ENCODE data around the gene PROC.

DNA sequence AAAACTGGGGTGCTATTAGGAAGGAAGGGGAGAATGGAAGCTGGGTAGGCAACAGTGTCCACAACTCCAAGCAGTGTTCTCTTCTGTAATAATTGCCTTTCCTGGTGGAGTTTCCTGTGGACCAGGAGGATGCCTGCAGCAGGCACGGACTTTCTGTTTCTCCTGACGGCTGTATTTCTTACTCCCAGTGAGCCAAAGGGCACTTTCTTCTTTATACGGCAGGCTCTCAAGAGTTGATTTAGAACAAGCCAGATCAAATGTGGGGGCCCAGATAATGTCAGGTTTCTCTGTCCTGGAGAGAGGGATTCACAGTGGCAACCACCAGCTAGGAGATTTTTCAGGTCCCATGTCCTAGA is 13.0 kb upstream of the PROC start:
- TF ChIP-seq, protein P1, sequence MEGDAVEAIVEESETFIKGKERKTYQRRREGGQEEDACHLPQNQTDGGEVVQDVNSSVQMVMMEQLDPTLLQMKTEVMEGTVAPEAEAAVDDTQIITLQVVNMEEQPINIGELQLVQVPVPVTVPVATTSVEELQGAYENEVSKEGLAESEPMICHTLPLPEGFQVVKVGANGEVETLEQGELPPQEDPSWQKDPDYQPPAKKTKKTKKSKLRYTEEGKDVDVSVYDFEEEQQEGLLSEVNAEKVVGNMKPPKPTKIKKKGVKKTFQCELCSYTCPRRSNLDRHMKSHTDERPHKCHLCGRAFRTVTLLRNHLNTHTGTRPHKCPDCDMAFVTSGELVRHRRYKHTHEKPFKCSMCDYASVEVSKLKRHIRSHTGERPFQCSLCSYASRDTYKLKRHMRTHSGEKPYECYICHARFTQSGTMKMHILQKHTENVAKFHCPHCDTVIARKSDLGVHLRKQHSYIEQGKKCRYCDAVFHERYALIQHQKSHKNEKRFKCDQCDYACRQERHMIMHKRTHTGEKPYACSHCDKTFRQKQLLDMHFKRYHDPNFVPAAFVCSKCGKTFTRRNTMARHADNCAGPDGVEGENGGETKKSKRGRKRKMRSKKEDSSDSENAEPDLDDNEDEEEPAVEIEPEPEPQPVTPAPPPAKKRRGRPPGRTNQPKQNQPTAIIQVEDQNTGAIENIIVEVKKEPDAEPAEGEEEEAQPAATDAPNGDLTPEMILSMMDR (IDR thresholded peaks at IDR 0.05) = no peak
- no peak for TF ChIP-seq ZFX (IDR thresholded peaks at IDR 0.05; ENCODE audit: borderline replicate concordance)

All from 22Rv1 (cell line).